IPS-NIHi11 (cell line): Measurements from ENCODE around the gene ZSWIM4.

Source experiments
- DNase-seq: peaks from one replicate; pipeline ENCODE4 v3.0.0; 2012; ENCODE audit warnings: mixed read lengths, low spot score

The ZSWIM4 gene

GRCh38 chr19:13808856-13809255 is 13.6 kb downstream of the ZSWIM4 start:
- no peak for DNase-seq

- no peak for DNase-seq
These were observed 17.3 kb downstream of the ZSWIM4 start for GRCh38 chr19:13812544-13812943.

DNA sequence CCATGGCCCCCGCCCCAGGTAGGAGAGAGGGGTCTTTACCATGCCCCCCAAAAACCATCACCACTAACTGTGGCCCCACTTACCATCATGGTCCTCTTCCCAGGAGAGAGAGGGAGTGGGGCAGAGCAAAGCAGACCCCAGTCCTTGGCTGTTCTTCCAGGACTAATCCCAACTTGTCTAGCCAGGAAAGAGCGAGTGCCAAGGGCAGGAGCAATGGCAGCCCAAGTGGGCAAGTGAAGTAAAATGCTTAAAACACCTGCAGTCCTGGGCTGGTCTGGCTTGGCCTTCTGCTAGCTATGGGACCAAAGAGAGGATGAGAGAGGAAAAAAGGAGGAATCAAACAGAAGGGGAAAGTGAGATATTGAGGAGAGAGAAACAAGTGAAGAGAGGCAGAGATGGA is 17.9 kb downstream of the ZSWIM4 start:
- DNase-seq = no peak

DNA sequence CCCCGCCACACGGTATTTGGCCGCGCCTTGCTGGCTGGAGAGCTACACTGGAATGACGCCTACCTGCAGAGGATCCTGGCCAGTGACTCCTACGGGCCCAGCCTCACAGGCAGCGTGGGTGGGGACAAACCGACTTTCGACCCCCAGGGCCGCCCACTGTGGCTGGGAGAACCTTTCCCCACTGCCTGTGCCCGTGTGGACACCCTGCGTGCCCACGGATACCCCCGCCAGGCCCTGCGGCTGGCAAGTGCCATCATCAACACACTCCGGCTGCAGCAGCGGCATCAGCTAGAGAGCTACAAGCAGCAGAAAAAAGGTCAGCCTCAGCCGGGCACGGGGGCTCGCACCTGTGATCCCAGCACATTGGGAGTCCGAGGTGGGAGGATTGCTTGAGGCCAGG is 19.3 kb downstream of the ZSWIM4 start:
- no peak for DNase-seq

DNA sequence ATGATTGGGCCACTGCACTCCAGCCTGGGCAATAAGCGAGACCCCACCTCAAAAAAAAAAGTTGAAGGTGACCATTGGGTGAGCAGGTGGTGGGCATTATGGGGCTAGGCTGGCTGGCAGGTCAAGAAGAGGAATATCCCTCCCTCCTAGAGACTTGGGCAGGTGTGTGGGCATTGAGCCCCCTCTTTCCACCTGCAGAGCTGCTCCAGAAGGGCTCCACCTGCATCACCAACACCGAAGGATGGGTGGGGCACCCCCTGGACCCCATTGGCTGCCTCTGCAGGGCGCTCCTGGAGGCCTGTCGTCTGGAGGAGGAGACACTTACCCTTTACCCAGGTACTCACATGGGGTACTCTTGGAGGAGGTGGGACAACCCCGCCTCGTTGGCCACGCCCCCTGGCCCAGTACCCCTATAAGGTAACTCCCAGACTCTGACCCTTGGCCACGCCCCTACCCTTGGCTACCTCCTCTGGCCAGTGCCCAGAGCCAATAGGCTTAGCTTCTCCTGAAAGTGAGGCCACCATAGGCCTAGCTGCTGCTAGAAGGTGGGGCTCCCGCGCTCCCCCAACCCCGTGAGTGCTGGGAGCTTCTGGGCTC is 21.9 kb downstream of the ZSWIM4 start:
- peak; percentile 93 for DNase-seq

- DNase-seq = peak; percentile 92
These were observed 22.6 kb downstream of the ZSWIM4 start for GRCh38 chr19:13817615-13818371.

GRCh38 chr19:13819238-13819637 is 24.0 kb downstream of the ZSWIM4 start:
- no peak for DNase-seq

DNA sequence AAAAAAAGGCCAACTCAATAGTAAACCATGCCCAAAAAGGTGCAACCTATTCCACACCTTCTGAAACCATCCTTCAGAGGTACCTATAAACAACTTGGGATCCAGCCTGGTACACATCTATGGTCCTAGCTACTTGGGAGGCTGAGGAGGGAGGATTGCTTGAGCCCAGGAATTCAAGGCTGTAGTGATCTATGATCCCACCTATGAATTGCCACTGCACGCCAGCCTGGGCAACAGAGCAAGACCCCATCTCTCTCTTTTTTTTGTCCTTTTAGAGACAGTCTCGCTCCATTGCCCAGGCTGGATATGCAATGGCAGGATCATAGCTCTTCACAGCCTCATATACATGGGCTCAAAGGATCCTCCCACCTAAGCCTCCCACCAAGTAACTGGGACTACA is 26.0 kb downstream of the ZSWIM4 start:
- no peak for DNase-seq

GRCh38 chr19:13823256-13823655 is 28.0 kb downstream of the ZSWIM4 start:
- DNase-seq = no peak

GRCh38 chr19:13823901-13824300 is 28.7 kb downstream of the ZSWIM4 start:
- no peak for DNase-seq

GRCh38 chr19:13824703-13825102 is 29.5 kb downstream of the ZSWIM4 start:
- DNase-seq = no peak

DNA sequence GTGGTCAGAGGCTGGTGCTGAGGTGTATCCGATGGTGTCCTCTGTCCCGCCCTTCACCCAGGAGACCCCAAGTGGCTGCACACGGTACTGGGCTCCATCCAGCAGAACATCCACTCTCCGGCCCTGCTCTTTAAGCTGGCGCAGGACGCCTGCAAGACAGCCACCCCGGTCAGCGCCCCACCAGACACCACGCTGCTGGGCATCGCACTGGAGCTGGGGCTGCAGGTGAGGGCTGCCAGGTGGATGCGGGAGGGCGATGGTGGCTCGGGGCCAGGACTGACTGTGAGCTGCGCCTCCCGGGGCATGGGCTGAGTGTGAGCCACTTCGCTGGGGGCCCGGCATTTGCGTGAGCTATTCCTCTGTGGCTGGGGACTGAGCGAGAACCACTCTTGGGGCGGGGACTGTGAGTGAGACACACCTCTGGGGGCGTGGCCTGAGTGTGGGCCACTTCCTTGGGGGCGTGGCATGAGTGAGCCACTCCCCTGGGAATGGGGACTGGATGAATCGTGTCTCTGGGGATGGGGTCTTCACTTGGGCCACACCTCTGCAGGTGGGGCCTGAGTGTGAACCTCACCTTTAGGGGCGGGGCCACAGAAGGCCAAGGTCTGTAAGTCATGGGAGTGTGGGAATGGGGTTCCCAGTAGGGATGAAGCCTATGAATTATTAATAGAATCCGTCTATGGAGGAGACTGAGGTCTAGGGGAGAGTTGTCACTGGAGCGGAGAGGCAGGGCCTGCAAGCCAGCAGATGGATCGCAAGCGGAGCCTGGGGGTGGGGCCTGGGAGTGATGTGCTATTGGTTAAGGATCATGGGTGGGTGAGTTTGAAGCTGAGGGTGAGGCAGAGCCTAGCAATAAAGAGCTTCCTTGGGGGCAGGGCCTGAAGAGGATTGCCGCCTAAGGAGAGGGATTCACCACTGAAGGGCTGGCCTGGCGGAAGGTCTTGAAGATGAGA is 30.5 kb downstream of the ZSWIM4 start:
- DNase-seq = peak; percentile 83

DNA sequence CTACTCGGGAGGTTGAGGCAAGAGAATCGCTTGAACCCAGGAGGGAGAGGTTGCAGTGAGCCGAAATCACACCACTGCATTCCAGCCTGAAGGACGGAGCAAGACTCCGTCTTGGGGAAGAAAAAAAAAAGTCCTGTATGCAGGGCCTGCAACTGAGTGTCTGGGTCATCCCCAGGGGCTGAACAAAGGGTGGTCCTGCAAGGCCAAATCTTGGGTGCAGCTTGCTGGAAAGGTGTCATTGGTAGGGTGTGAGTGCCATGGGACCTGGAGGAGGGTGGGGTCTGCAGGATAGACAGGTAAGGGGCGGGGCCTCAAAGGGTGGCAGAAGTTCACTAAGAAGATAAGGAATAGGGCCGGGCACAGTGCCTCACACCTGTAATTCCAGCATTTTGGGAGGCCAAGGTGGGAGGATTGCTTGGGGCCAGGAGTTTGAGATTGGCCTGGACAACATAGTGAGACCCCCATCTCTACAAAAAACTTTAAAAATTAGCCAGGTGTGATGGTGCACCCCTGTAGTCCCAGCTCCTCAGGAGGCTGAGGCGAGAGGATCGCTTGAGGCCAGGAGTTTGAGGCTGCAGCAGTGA is 31.5 kb downstream of the ZSWIM4 start:
- DNase-seq = no peak

- no peak for DNase-seq
These were observed 32.4 kb downstream of the ZSWIM4 start for GRCh38 chr19:13827656-13828055.

GRCh38 chr19:13830114-13830740 is 35.0 kb downstream of the ZSWIM4 start:
- DNase-seq = no peak

DNA sequence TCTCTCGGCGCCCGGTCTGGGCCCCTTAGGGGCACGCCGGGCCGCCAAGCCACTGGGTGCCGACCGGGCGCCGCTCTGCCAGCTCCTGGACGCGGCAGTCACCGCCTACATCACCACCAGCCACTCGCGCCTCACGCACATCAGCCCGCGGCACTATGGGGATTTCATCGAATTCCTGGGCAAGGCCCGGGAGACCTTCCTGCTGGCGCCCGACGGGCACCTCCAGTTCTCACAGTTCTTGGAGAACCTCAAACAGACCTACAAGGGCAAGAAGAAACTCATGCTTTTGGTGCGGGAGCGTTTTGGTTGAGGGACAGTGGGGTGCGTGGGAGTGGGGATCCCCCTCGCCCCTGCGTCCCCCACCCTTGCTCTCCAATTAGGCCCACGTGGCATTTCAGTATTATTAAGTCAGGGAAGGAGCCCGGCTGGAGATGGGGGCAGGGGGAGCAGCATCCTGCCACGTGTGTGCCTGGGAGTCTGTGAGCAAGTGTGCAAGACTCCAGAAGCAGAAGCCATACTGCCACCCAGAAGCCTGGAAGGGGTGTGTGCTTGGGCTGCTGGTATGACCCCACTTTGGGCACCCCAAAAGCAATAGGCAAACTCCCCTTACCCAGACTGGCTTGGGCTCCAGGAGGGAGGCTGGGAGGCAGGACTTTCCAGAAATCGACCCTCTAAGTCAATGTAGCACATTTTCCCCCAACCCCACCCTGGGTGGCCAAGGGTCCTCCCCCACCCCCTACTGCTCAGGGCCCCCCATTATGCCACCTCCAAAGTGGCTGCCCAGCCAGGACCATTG is 35.7 kb downstream of the ZSWIM4 start:
- no peak for DNase-seq

GRCh38 chr19:13831537-13832467 is 36.6 kb downstream of the ZSWIM4 start:
- DNase-seq = no peak

GRCh38 chr19:13833330-13834243 is 38.3 kb downstream of the ZSWIM4 start:
- DNase-seq = peak; percentile 97
